GM18505 (cell line): ENCODE results near the gene CBX3.
"Not testable (repeated sequence)": the region's sequence is repeated elsewhere in the genome, so short reads cannot be mapped to it uniquely, and the experiment has no call there.

Experiments used
- ATAC-seq: cut with Tn5 transposase; IDR thresholded peaks from one replicate; pipeline ENCODE4 v1.9.1; 2021; ENCODE audit not compliant: unreplicated experiment
- POLR2A ChIP-seq: IDR thresholded peaks from 4 replicates; pipeline ENCODE4 v1.6.1; 2011; ENCODE audit warnings: borderline replicate concordance; ENCODE audit not compliant: insufficient read depth, insufficient read length; ENCODE audit errors: extremely low read depth

The CBX3 gene

GRCh38 chr7:26213807-26214515 is 12.4 kb downstream of the CBX3 start:
- no peak for TF ChIP-seq POLR2A
- no peak for ATAC-seq

GRCh38 chr7:26216049-26216448 is 14.5 kb downstream of the CBX3 start:
- ATAC-seq, result no peak
- TF ChIP-seq POLR2A, result no peak

DNA sequence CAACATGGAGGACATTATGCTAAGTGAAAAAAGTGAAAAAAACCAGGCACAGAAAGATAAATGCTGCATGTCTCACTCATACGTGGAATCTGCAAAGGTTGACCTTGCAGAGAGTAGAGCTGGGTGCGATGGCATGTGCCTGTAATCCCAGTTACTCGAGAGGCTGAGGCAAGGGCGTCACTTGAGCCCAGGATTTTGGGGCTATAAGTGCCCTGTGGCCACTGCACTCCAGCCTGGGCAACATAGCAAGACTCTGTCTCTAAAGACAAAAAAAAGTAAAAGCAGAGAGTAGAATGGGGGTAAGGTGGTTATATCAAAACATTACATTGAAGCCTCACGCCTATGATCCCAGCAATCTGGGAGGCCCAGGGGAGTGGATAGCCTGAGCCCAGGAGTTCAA is 22.8 kb downstream of the CBX3 start:
- no peak for ATAC-seq
- TF ChIP-seq POLR2A, result no peak

GRCh38 chr7:26227987-26228386 is 26.4 kb downstream of the CBX3 start:
- no peak for ATAC-seq

DNA sequence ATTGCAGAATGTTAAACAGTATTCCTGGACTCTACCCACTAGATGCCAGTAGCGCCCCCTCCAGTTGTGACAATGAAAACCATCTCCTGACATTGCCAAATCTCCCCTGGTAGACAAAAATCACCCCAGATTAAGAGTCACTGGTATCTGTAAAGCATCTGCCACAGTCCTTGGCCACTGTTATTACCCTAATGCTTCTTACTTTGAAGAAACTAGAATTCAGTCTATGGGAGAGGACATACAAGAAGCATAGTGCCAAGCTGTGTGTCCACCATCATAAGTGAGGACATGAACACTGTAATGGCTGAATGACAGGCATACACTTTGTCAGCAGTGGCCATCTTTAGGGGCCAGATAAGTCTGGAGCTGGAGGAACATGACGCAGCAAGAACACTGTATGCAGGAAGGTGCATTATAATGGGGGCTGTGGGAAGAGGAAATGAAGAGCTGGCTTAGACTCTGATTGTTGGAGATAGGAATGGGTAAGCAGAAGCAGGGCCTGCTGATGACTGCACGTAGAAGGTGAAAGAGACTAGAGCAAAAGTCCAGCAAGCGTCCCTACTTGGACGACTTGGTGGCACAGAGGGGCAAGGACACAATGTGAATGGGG is 32.5 kb downstream of the CBX3 start:
- no peak for ATAC-seq
- no peak for TF ChIP-seq POLR2A

More at GRCh38 chr7:26227987-26228386, 26.4 kb downstream of the CBX3 start:
- TF ChIP-seq POLR2A, result no peak

DNA sequence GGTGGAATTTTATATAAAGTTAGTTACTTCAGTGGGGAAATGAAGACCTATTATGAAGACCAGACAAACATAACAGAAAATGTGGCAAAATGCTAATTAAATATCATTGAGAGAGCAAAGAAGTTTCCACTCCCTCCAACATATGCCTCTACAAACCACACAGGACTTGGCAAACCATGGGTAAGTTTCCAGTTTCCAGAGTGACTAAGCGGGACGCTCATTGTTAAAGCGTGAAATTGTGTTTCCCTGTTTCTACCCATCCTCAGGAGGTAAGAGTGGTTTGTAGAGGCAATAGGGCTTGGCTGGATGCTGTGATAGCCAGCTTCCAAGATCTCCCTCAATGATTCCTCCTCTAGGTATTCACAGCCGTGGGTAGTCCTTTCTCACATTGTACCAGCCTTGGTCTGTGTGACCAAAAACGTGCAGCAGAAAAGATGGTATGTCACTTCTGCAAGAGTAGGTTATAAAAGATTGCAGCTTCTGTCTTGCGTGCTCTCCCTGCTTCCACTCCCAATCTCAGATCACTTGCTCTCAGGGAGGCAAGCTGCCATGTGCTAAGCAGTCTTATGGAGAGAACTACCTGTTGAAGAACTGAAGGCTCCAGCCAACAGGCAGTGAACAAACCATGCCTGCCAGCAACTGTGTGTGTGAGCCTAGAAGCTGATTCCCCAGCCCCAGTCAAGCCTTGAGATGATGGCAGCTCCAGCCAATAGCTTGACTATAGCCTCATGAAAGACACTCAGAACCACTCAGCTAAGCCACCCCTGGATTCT is 35.7 kb downstream of the CBX3 start:
- no peak for TF ChIP-seq POLR2A
- no peak for ATAC-seq

DNA sequence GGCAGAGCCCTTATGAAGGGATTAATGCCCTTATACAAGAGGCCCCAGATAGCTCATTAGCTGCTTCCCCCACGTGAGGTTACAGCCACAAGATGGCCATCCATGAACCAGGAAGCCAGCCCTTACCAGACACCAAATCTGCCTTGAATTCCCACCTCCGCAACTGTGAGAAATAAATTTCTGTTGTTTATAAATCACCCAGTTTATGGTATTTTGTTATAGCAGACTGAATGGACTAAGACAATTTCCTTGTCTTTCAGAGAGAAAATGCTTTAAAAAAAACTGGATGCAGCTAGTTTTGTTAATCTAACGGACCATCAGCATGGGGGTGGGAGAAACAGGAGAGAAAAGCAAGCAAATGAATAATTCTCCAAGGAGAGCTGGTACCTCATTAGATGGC is 36.5 kb downstream of the CBX3 start:
- no peak for ATAC-seq
- TF ChIP-seq POLR2A, result no peak

DNA sequence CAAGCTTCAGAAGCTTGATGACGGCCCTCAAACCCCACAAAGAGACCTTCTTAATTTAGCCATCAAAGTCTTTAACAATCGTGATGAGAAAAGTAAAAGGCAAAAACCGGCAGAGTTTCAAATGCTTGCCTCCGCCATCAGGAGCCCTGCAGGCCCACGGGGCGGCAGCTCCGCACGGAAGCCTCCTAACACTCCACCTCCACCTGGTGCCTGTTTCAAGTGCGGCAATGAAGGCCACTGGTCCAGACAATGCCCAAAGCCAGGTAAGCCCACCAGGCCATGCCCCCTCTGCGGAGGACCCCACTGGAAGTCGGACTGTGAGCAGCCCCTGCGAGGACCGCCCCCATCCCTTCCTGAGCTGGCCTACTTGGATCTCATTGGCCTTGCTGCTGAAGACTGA is 43.6 kb downstream of the CBX3 start:
- no peak for TF ChIP-seq POLR2A
- no peak for ATAC-seq

GRCh38 chr7:26250239-26250638 is 48.7 kb downstream of the CBX3 start:
- ATAC-seq, result no peak
- TF ChIP-seq POLR2A, result no peak

DNA sequence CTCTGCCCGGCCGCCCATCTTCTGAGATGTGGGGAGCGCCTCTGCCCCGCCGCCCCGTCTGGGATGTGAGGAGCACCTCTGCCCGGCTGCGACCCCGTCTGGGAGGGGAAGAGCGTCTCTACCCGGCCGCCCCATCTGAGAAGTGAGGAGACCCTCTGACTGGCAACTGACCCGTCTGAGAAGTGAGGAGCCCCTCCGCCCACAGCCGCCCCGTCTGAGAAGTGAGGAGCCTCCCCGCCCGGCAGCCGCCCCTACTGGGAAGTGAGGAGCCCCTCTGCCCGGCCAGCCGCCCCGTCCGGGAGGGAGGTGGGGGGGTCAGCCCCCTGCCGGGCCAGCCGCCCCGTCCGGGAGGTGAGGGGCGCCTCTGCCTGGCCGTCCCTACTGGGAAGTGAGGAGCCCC is 60.3 kb downstream of the CBX3 start:
- not testable (repeated sequence) for ATAC-seq
